ENCODE results near the gene KIRREL3.

The KIRREL3 gene

DNA sequence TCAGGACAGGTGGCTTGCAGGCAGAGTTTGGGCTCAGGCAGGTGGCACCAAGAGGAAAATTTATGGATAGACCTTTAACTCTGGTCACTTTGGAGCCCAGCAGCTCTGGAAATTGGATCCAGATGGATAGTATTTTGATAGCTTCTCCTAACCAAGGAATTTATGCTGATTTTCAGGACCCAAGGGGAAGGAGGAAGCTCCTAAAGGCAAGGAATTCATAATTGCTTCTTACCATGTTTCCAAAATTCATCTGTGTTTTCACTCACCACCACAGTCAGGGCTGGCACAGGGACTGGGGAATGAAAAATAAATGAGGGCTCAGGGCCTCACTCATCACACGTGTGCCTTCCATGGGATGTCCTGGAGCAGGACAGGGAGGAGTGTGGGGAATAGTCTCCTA, 327.3 kb downstream of the KIRREL3 start:
- CTCF ChIA-PET = interaction anchor here (1.5 to 1.6 kb wide), 2 partner anchors 18 to 19 kb away, joined by 3 to 4 read pairs; no protein-coding TSS in a partner anchor
- H3K4me3 ChIP-seq (ENCODE audit: low read depth, low read length) = no peak overlapping the region
- POLR2A ChIA-PET = interaction anchor here (0.6 to 1.0 kb wide), 2 partner anchors 35 to 60 kb away, joined by 3 read pairs; no protein-coding TSS in a partner anchor
- DNase-seq (ENCODE audit: low read depth, low spot score) = no peak
- TF ChIP-seq, protein P1, sequence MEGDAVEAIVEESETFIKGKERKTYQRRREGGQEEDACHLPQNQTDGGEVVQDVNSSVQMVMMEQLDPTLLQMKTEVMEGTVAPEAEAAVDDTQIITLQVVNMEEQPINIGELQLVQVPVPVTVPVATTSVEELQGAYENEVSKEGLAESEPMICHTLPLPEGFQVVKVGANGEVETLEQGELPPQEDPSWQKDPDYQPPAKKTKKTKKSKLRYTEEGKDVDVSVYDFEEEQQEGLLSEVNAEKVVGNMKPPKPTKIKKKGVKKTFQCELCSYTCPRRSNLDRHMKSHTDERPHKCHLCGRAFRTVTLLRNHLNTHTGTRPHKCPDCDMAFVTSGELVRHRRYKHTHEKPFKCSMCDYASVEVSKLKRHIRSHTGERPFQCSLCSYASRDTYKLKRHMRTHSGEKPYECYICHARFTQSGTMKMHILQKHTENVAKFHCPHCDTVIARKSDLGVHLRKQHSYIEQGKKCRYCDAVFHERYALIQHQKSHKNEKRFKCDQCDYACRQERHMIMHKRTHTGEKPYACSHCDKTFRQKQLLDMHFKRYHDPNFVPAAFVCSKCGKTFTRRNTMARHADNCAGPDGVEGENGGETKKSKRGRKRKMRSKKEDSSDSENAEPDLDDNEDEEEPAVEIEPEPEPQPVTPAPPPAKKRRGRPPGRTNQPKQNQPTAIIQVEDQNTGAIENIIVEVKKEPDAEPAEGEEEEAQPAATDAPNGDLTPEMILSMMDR (IDR thresholded peaks at IDR 0.05; ENCODE audit: insufficient read depth, low read length, missing control alignments) = no peak

DNA sequence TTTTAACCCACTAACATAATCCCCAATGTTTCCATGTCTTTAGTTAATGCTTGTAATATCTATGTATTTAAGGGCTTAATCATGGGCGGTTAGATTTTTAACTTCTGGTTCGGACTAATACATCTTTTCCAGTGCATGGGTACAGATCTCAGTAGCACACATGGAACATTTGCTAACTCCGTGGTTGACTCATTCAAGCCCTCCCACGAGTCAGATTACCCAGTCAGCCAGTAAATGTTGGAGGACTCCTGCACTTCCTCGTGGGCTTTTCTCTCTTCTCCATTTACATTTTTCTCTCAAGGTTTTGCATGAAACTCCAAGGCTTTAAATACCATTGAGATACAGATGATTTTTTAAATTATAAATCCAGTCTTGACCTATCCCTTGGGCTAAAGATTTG, 331.2 kb downstream of the KIRREL3 start:
- no peak overlapping the region for H3K4me3 ChIP-seq (ENCODE audit: low read depth, low read length)
- POLR2A ChIA-PET = no interaction called here
- TF ChIP-seq, protein P1 (IDR thresholded peaks at IDR 0.05; ENCODE audit: insufficient read depth, low read length, missing control alignments) = no peak
- DNase-seq (ENCODE audit: low read depth, low spot score) = no peak
- CTCF ChIA-PET = interaction anchor here (1.2 kb wide), 1 partner anchor 321 kb away, joined by 3 read pairs; no protein-coding TSS in a partner anchor

DNA sequence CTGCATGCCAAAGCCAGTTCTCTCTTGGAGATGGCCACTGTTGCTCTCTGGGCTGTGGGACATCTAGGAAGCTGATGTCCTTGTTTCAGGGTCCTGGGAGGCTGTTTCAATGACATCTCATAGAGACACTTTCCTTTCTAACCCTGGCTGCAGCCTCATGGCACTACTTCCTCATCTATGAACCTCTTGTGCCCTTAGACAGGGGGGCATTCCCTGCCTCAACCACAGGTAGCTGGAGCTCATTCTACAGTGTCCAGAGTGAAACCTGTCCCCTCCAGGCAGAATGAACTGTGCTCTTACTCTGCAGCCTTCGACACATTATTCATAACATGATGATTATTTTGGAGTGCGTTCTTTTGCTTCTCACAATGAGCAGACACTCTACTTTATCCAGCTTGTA, 335.9 kb downstream of the KIRREL3 start:
- TF ChIP-seq, protein P1 (IDR thresholded peaks at IDR 0.05; ENCODE audit: insufficient read depth, low read length, missing control alignments) = no peak
- no peak for DNase-seq (ENCODE audit: low read depth, low spot score)
- ChIA-PET CTCF (interaction anchor here (0.9 to 1.2 kb wide), 2 partner anchors 10 to 57 kb away, joined by 3 read pairs; no protein-coding TSS in a partner anchor), POLR2A (no interaction called here)
- H3K4me3 ChIP-seq (ENCODE audit: low read depth, low read length) = no peak overlapping the region

DNA sequence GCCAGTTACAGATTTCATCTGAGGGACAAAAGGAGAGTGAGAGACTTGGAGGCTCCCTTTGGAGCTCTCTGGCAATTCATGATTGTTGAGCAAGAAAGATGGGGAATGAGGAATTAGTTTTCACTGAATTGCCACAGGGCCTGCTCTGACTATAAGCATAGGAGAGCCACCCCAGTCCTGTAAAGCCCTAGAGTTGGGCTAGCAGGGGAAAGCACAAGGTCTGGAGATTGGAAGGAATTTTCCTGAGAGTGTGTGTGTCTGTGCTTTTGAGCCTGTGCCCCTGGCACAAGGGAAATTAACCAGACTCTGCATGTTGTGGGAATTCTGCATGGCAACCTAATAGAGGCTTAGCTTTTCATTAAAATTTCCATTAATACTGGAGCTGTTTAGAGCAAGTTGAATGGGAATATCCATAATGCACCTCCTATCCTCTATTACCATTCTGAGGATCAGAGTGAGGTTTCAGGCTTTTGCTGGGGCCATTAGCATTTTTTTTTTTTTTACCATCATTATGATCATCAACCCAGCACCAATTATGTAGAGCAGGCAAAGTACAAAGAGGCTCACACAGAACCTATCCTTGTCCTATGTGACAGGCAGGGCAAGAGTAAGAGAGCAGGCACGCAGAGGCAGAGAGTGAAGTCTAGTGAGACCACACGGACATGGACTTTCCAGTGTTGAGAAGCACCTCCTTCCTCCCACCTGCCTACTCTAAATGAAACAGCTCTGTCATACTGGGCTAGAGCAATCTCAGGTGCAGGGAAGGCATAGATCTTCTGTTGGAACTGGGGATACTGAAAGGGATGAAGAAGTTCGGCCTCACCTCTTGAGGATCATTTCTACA, 336.6 kb downstream of the KIRREL3 start:
- DNase-seq (ENCODE audit: low read depth, low spot score) = no peak
- TF ChIP-seq, protein P1 (IDR thresholded peaks at IDR 0.05; ENCODE audit: insufficient read depth, low read length, missing control alignments) = no peak
- no peak overlapping the region for H3K4me3 ChIP-seq (ENCODE audit: low read depth, low read length)
- CTCF ChIA-PET = interaction anchor here (1.0 to 1.2 kb wide), 2 partner anchors 57 to 64 kb away, joined by 3 read pairs; no protein-coding TSS in a partner anchor
- POLR2A ChIA-PET = no interaction called here

DNA sequence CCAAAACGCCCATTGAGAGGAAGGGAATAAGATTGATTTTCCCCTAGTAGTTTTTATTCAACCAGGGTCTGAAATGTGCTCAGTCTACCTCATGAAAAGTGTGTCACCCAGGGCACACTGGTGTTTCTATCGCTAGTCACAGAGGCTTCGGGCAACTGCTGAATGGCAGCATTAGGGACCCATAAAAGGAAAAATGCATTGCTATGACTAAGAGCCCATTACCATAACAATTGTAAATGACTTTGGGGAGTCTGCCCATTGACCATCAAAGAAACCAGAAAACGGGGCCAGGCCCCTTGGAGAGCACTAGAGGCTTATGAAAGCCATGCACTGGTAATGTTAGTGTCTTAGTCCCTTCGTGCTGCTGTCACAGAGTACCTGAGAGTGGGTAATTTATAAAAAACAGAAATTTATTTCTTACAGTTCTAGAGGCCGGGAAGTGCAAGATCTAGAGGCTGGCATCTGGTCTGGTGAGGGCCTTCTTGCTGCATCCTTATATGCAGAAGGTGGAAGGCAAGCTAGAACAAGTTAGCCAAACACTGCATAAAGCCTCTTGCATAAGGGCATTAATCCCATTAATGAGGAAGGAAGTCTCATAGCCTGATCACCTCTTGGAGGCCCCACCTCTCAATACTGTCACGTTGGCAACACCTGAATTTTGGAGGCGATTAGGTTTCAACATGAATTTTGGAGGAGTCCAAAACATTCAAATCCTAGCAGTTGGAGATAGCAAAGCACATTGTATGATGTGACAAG, 338.4 kb downstream of the KIRREL3 start:
- CTCF ChIA-PET = interaction anchor here (1.3 kb wide), 1 partner anchor 55 kb away, joined by 3 read pairs; no protein-coding TSS in a partner anchor
- TF ChIP-seq, protein P1 (IDR thresholded peaks at IDR 0.05; ENCODE audit: insufficient read depth, low read length, missing control alignments) = no peak
- H3K4me3 ChIP-seq (ENCODE audit: low read depth, low read length) = no peak overlapping the region
- POLR2A ChIA-PET = no interaction called here
- no peak for DNase-seq (ENCODE audit: low read depth, low spot score)
